Heart left ventricle (tissue), 16 donors: ENCODE measurements around the gene ZNF775. TPM values are rescaled to one million over a fixed set of nuclear protein-coding genes. Genes with fewer than 3 reads are reported as not detected.

ENCODE experiments used
- ATAC-seq, 4 donors: fragments of 200-7000 bp; cut with Tn5 transposase; one replicate each; pipeline ENCODE4 v1.9.1; 2020 to 2022; ENCODE audit warnings: moderate library complexity in 4 of 4, mild to moderate bottlenecking in 3 of 4, moderate number of reproducible peaks in 1 of 4
- DNase-seq, 5 donors: peaks; one replicate each; pipeline ENCODE4 v3.0.0-alpha.2; 2020
- H3K27ac ChIP-seq, 12 donors: fragments of 200-600 bp; sonication (generic) in 4 of 12; one replicate each; pipeline versions ENCODE4 v1.5.0 to v1.8.0; 2016 to 2022; ENCODE audit warnings: mild to moderate bottlenecking in 2 of 12
- H3K27me3 ChIP-seq, 9 donors: fragments of 200-600 bp; sonication (generic) in 2 of 9; one replicate each; pipeline versions ENCODE4 v1.5.1 to v1.8.0; 2016 to 2022; ENCODE audit warnings: mild to moderate bottlenecking in 3 of 9
- H3K36me3 ChIP-seq, 9 donors: fragments of 200-600 bp; sonication (generic) in 2 of 9; one replicate each; pipeline versions ENCODE4 v1.5.0 to v1.8.0; 2018 to 2022; ENCODE audit warnings: mild to moderate bottlenecking in 2 of 9
- H3K4me1 ChIP-seq, 12 donors: fragments of 200-600 bp; sonication (generic) in 4 of 12; one replicate each; pipeline versions ENCODE4 v1.5.0 to v1.8.0; 2016 to 2022; ENCODE audit warnings: mild to moderate bottlenecking in 3 of 12
- H3K4me3 ChIP-seq, 12 donors: fragments of 200-600 bp; sonication (generic) in 4 of 12; one replicate each; pipeline versions ENCODE4 v1.5.0 to v1.8.0; 2017 to 2022; ENCODE audit warnings: mild to moderate bottlenecking in 9 of 12, moderate library complexity in 4 of 12
- H3K9me3 ChIP-seq, 12 donors: fragments of 200-600 bp; sonication (generic) in 4 of 12; one replicate each; pipeline versions ENCODE4 v1.5.0 to v1.8.0; 2016 to 2022; ENCODE audit warnings: mild to moderate bottlenecking in 1 of 12
- POLR2A ChIP-seq, 2 donors: fragments of 450-650 bp; IDR thresholded peaks; one replicate each; pipeline ENCODE4 v1.6.1; 2017; ENCODE audit warnings: antibody characterized with exemption in 2 of 2, mild to moderate bottlenecking in 2 of 2, moderate library complexity in 2 of 2
- WGBS, 4 donors: extraction: QIAGEN DNeasy Blood & Tissue Kit in 2 of 4; methylation state at CpG; one replicate each; pipeline versions ENCODE4 v1.1.5 to v1.1.7; 2013 to 2018; 5-methylcytosine and 5-hydroxymethylcytosine counted together
- intact Hi-C, 10 donors: fragments of 100-400 bp; cut with DNase I; formaldehyde crosslinking; loops; one replicate each; pipeline versions ENCODE4 v1.11.1 to v1.14.2; 2022
- polyA plus RNA-seq, 2 donors: library from polyadenylated mRNA; stranded (reverse); fragments of 200-250 nt; gene quantifications; one replicate each; pipeline ENCODE4 v1.2.3, GENCODE V29; 2013
- total RNA-seq, 9 donors: library from RNA; depleted of rRNA in 2 of 9; stranded (reverse); fragments of >200 nt in 2 of 9; fragmentation: NEBNext Ultra II Directional in 3 of 9; extraction: Animal tissue kit (Norgen Biotek cat#: 25700) in 3 of 9; gene quantifications; one replicate each; pipeline versions ENCODE4 v1.1.0 to v1.2.4, GENCODE V29; 2016 to 2023
- TF ChIP-seq, protein P1 (sequence below), 12 donors: fragments of 200-600 bp; sonication (generic) in 4 of 12; IDR thresholded peaks; one replicate each; pipeline versions ENCODE4 v1.5.0 to v1.8.0; 2018 to 2022; ENCODE audit warnings: antibody characterized with exemption in 12 of 12, mild to moderate bottlenecking in 5 of 12
- donor health status: ischemic (EF 13 %, LVEDD 7.1; RV severe dilation, severe dysfunction).
- donor health status: healthy with polysubstance abuse.
- donor health status: DM: no; HTN: yes; CAD: no.
- donor health status: DM: no; HTN: no; CAD: no.
- donor health status: ischemic (EF 25% LVEDD 6.9; RV normal size, moderate dysfunction).
- donor health status: ischemic (EF 25% LVEDD 5.7; RV mildly dilated, moderate dysfunction).
- donor health status: healthy.
- donor health status: DM: yes; HTN: yes; CAD: no.
- donor health status: ischemic (EF 35%, LVEDD 5.7; RV mildly dilated, moderate dysfunction).
- donor health status: nonischemic (EF 11% LVEDD 7.7; RV severe dilation, severe dysfunction).
- donor health status: DM: yes; HTN: yes; CAD: no.
- donor health status: PGD.
- donor health status: ischemic (EF 29% LVEDD 5.4; RV normal size, mild dysfunction).
- donor health status: nonischemic (EF 23%, LVEDD 6.1; RV moderate dilation, normal function).

Gene ZNF775
- total and polyA plus RNA-seq, 11 donors = 1.8 to 5.0 (median 3.3) TPM

DNA sequence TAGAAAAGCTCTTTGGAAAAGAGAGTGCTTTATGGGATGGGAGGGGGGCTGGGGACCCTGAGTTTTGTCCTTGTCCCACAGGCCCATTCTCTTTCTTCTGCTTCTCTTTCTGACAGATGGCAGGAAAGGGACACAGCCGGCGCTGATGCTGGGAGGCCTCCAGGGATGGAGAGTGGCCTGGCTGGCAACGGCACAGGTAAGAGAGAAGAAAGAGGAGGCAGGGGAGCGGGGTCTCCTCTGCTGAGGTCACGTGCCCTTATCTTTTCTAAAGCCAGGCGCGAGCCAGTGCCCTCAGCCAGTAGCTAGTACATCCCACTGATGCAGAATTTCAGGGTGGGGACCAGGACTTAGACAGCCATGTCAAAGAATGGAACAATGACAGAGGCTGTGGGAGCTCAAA is 9.2 kb downstream of the ZNF775 start:
- 71 to 84% (median 77%) methylated on average over 7 of the region's 7 CpGs for WGBS, 4 donors
- Histone ChIP-seq H3K4me1 (peaks cover 0 to 26% (median 0%) of the 10 kb centered on the region in 12 donors), H3K27me3 (no peaks in the 10 kb centered on the region), H3K27ac (peak overlapping the region in 6 of 12 donors; percentile 51 to 77 (median 60)), H3K36me3 (peaks cover 0 to 16% (median 0%) of the 10 kb centered on the region in 9 donors), H3K9me3 (no peaks in the 10 kb centered on the region), H3K4me3 (no peak overlapping the region)
- no peak for TF ChIP-seq POLR2A (IDR thresholded peaks at IDR 0.05)
- TF ChIP-seq, protein P1, sequence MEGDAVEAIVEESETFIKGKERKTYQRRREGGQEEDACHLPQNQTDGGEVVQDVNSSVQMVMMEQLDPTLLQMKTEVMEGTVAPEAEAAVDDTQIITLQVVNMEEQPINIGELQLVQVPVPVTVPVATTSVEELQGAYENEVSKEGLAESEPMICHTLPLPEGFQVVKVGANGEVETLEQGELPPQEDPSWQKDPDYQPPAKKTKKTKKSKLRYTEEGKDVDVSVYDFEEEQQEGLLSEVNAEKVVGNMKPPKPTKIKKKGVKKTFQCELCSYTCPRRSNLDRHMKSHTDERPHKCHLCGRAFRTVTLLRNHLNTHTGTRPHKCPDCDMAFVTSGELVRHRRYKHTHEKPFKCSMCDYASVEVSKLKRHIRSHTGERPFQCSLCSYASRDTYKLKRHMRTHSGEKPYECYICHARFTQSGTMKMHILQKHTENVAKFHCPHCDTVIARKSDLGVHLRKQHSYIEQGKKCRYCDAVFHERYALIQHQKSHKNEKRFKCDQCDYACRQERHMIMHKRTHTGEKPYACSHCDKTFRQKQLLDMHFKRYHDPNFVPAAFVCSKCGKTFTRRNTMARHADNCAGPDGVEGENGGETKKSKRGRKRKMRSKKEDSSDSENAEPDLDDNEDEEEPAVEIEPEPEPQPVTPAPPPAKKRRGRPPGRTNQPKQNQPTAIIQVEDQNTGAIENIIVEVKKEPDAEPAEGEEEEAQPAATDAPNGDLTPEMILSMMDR (IDR thresholded peaks at IDR 0.05) = no peak
- DNase-seq (peak in 1 of 5 donors; percentile 48), ATAC-seq (no peak)
- intact Hi-C loops = no loop called here

DNA sequence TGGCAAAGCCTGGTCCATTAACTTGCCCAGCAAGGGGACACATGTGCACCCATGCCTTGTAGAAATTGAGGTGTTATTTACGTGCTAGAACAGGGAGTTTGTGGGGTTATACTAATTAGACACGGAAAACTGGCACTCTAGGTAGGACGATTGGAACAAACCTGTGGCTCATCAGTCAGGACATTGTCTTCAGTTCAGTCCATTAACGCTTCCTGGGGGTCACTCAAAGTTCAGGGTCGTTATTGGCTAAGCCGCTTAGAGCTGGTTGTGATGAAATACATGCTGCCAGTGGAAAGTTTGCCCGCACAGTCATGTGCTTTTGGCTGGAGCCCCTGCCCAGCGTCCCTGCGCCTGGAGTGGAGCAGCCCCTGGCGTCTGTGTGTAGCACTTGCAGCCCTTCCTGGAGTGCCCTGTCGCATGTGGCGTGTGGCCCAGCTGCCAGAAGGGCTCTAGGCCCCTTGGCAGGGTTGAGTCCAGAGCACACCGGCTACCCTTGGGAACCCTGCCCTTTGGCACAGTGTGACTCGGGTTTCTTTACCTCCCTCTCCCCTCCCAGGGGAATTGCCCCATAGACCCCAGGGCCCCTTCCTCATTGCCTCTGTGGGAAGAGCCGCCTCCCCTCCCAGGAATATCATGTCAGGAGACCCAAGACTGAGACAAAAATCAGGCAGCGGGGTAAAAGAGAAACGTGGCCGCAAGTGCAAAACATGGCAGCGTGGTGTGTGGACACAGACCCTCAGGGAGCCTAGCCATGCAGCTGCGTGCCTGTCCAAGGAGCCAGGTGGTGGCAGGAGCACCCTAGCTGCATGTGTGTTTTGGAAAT is 9.8 kb downstream of the ZNF775 start:
- Histone ChIP-seq H3K27me3 (no peaks in the 10 kb centered on the region), H3K9me3 (no peaks in the 10 kb centered on the region), H3K4me3 (no peak overlapping the region), H3K36me3 (peaks cover 0 to 16% (median 0%) of the 10 kb centered on the region in 9 donors), H3K4me1 (peaks cover 0 to 20% (median 0%) of the 10 kb centered on the region in 12 donors), H3K27ac (peak overlapping the region in 7 of 12 donors; percentile 22 to 77 (median 62))
- intact Hi-C loops = no loop called here
- TF ChIP-seq, protein P1 (IDR thresholded peaks at IDR 0.05) = peak; percentile 40 to 82 (median 63)
- no peak for TF ChIP-seq POLR2A (IDR thresholded peaks at IDR 0.05)
- peak; percentile 69 to 90 (median 84) for DNase-seq
- 53 to 64% (median 59%) methylated on average over 18 to 20 of the region's 20 CpGs for WGBS, 4 donors
- ATAC-seq = peak; percentile 96 to 98 (median 97)

DNA sequence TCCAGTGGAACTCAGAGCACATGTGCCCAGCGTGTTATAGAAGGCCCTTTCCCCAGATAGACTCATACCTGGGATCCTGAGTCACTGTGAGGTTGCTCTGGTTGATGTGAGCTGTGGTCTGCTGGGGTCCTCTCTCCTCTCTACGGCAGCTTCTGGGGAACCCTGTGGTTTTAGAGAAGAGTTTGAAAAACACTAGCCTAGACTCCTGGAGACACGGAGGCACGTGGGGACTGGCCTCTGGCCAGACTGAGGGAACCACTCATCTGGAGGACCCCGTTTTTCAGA is 10.3 kb downstream of the ZNF775 start:
- H3K27ac ChIP-seq = peak overlapping the region in 6 of 12 donors; percentile 57 to 77 (median 61)
- H3K27me3 ChIP-seq = no peaks in the 10 kb centered on the region
- no peaks in the 10 kb centered on the region for H3K9me3 ChIP-seq
- H3K36me3 ChIP-seq = peaks cover 0 to 16% (median 0%) of the 10 kb centered on the region in 9 donors
- H3K4me3 ChIP-seq = no peak overlapping the region
- peaks cover 0 to 18% (median 0%) of the 10 kb centered on the region in 12 donors for H3K4me1 ChIP-seq
- no peak for TF ChIP-seq POLR2A (IDR thresholded peaks at IDR 0.05)
- TF ChIP-seq, protein P1 (IDR thresholded peaks at IDR 0.05) = no peak
- no peak for ATAC-seq
- 71 to 90% (median 81%) methylated on average over 5 of the region's 5 CpGs for WGBS, 4 donors
- no peak for DNase-seq
- intact Hi-C loops = no loop called here

DNA sequence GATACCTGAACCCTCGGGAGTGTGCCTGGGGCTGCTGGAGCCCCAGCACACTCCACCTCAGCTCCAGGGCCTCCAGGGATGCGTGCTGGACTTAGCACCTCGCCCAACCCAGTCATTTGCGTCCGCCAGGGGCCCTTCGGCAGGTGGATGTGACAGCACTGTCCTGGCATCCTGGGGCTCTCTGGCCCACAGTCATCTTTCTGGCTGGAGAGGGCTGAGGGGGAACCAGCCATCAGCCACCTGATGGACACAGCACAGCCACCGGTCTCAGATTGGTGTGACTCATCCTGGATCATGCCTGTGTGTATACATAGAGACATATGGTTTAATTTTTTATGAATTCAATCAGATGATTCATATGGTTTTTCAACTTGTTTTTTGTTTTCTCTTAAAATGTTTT is 11.1 kb downstream of the ZNF775 start:
- no peaks in the 10 kb centered on the region for H3K9me3 ChIP-seq
- TF ChIP-seq, protein P1 (IDR thresholded peaks at IDR 0.05) = no peak
- TF ChIP-seq POLR2A (IDR thresholded peaks at IDR 0.05) = no peak
- H3K36me3 ChIP-seq = peaks cover 0 to 16% (median 0%) of the 10 kb centered on the region in 9 donors
- 96 to 98% (median 97%) methylated on average over 6 to 7 of the region's 7 CpGs for WGBS, 4 donors
- no peak overlapping the region for H3K27ac ChIP-seq
- H3K4me1 ChIP-seq = peaks cover 0 to 18% (median 0%) of the 10 kb centered on the region in 12 donors
- no peak overlapping the region for H3K4me3 ChIP-seq
- no peaks in the 10 kb centered on the region for H3K27me3 ChIP-seq
- intact Hi-C loops = no loop called here
- ATAC-seq = no peak
- peak in 1 of 5 donors; percentile 43 for DNase-seq
